ENCODE results near the gene NOP9.

Gene NOP9, protein sequence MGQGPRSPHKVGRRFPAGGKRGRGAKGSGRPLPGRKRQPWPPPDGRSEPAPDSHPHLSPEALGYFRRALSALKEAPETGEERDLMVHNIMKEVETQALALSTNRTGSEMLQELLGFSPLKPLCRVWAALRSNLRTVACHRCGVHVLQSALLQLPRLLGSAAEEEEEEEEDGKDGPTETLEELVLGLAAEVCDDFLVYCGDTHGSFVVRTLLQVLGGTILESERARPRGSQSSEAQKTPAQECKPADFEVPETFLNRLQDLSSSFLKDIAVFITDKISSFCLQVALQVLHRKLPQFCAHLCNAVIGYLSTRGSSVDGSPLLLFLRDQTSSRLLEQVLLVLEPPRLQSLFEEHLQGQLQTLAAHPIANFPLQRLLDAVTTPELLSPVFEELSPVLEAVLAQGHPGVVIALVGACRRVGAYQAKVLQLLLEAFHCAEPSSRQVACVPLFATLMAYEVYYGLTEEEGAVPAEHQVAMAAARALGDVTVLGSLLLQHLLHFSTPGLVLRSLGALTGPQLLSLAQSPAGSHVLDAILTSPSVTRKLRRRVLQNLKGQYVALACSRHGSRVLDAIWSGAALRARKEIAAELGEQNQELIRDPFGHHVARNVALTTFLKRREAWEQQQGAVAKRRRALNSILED

DNA sequence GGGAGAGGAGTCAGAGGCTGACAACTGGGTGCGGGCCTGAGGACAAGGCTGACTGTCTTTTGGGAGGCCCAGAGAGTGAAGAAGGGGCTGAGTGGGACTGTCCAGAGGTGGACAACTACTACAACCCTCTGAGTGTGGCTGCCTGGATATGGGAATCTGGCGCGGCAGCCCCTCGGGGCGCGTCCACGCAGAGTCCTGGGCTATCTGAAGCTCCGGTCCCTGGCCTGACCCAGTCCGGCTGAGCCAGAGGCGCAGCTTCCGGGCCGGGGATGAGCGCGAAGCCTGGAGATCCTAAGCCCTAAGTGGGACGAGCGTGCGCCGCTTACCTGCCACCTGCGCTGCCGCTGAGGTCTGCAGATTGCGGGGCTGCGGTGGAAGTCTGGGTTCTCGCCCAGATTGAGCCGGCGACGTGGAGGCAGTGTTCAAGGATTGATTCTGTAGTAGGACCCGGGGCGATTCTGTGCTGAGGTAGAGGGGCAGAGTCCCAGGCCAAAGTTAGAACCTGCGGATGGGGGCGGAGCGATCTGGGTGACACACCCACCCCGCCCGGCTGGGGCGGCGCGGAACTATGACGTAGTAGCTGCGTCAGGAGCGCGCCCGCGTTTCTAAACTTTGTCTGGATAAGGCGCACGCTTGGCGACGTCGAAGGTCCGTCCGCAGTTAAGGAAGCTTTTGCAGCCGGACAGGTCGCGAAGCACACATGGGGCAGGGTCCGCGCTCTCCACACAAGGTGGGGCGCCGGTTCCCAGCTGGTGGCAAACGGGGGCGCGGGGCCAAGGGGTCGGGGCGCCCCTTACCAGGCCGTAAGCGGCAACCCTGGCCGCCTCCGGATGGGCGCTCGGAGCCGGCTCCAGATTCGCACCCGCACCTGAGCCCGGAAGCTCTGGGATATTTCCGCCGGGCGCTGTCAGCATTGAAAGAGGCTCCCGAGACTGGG, at the start of gene NOP9, which contains the start of gene DHRS1:
Gene NOP9 (plus strand): TSS at position 596 of the 937 bp plus-strand sequence. CDS start 105 bp downstream, at position 701.
Gene DHRS1 (minus strand): TSS at position 526 of the 937 bp plus-strand sequence. CDS start 674 bp downstream, outside the sequence.
- peak; percentile 91 for DNase-seq

DNA sequence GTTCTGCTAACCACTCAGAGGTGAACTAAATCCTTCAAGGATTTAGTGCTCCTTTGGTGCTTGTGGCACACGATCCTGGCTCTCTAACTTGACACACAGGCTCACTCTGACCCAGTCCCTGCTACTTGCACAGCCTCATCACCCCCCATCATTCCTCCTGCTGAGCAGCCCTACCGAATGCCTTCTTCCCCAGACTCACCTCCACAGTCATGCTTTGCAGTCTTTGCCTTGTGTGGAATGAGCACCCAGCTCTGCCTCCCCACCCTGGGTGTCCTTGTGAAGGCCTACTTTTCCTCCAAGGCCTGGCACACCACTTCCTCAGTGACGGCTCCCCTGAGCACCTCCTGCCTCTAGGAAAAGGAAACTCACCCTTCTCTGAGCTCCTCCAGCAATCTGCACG, 49.3 kb upstream of the NOP9 start:
- DNase-seq = no peak

DNA sequence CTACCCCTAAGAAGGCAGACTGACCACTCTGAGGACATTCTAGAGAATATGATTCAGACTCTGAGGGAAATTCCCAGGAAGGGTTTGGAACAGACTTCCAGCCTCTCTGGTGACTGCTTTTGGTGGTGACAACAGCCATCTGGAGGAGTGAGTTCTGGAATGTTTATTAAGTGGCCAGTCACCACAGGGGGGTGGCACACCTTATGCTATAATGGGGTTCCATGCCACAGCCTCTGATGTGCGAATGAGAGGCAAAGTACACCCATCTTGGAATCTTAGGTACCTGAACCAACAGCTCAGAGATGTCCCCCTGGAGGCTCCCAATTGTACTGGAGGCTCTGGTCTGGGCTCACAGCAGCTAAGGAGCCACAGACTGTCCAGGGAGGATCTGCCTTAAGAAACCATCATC, 47.8 kb upstream of the NOP9 start:
- no peak for DNase-seq

DNA sequence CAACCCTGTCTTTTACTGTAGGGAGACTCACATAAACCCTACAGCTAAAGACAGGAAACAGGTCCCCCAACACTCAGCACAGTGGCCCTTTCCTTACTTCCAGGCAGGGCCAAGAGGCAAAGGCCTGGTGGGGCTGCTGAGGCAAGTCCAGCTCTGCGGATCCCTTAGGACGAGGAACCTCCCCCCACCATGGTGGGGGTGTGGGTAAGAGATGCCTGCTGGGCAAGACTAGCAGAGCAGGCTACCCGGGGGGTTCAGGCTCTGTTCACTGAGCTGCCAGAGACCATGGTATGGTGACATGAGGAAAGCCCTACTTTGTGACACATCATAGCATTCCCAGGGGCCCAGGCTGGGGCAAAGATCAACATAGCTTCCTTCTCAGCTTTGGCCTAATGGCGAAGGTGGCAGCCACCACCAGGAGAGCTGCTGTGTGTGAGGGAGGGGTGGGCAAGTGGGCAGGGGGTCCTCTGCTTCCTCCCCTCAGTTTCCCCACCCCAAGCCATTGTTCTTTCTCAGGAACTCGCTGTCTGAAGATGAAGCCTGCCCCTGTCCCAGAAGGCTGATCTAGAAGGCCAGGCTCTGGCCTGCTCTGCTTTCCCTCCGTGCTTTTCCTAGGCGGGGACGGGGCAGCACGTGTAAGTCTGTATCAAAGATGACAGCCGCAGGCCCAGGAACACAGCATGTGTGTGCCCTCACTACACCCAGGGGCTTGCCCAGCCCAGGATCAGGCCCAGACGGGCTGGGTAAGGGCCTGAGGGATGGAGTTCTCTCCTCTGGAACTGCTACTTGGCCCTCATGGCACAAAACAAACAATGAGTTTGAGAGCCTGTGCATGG, 47.1 kb upstream of the NOP9 start:
- DNase-seq = no peak

DNA sequence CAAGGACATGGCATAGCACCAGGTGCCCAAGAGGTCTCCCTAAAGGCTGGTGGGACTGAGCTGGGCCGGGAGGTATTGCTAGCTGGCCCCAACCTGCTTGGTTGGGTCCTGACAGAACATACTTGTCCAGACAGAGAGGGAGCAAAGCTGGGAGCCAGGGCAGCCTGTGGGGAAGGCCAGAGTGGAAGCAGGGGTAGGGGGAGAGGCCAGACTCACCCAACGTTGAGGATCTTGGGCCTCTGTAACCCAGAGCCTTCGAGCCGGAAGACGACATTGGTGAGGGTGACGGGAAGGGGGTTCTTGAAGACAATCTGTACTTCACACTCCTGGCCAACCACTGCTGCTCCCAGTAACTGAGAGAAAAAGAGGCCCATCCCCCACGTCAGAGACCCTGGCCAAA, 45.7 kb upstream of the NOP9 start:
- no peak for DNase-seq

DNA sequence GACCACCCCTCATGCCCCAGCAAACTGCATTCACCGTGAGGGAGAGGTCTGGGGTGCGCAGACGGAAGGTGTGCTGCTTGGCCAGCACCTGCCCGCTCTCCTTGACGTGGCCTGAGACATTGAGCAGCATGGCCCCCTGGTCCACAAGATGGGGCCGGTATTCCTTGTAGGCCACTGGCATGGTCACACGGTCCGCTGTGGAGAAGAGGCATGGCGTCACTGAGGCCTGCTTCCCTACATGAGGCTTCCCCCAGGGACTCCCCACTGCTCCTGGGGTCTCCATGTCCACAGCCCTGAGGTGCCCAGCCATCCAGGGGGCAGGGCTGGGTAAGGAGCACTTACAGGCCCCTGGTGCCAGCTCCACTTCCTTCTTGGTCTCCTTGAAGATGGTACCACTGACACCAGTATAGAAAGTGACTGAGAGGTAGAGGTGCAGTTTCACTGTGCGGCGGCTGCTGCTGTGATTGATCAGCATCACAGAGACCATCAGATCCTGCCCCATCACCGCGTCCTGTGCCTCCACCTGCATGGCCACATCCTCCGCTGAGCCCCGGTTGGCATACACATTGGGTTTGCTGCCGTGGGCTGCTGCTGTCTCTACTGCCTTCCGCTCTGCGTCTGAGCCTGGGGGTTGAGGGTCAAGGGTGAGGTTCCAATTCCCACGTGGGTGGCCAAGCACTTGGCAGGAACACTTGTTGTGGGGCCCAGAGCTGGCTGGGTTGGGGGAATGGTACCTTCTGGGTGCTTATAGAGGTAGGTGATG, 44.8 kb upstream of the NOP9 start:
- no peak for DNase-seq

DNA sequence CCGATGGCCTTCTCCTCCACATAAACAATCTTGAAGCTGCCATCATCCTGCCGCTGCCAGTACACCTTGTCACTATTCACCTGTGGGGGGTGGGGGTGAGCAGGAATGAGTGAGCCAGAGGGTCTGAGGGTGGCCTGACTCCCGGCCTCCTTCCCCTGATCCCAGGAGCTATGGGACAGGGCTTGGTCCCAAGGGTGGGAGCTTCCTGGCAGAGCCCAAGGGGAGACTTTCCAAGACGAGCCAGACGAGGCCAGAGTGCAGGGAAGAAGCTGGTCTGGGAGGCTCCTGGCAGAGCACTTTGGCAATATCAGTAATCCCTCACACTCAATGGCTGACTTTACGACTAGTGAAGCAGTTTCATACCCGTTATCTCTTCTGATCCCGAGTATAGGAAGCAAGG, 44.2 kb upstream of the NOP9 start:
- DNase-seq = no peak

DNA sequence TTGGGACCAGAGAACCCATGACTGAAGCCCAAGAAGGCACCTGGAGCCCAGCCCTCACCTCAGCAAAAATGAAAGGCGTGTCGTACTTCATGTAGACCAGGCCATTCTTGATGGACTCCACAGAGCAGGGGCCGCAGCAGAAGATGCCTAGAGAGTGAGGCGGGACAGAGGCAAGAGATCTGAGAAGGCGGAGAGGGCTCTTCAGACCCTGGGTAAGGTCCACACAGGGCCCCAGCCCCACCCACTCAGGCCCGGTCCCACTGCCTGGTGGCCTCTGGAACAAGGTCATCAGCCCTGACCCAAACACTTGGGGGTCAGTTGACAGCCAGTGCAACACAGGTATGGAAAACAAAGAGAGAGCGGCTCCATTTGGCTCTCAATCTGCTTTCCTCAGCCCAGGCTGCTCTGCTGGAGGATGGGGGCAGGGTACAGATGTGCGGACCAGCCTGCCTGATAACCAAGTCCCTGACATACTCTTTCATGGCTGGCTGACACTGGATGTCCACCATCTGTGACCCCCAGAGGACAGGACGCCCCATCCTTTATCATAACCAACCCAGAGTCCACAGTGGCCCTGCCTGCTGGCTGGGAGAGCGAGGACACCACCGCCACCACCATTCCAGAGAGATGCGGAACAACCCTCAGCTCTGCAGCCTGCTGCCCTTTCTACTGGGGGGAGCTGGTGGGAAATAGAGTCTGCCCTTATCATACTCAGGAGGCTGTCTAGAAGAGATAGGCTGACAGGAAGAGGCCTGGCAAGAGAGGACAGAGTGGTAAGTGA, 43.5 kb upstream of the NOP9 start:
- no peak for DNase-seq

DNA sequence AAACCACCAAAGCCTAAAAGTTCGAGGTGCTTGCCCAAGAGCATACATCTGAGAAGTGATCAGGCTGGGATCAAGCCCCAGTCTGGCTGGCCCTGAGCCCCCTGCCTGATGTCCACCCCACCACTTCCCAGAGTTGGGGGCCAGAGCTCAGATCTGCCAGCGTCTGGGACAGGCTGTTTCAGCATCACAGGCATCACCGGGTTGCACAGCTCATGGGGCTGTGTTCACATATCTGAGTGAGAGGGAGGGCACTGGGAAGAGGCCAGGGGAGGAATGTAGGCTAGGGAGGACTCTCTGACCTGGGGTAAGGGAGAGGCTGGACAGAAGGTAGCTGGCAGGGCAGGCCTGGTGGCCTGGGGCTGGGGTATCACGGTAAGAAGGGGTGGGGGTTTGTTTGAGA, 42.7 kb upstream of the NOP9 start:
- no peak for DNase-seq

DNA sequence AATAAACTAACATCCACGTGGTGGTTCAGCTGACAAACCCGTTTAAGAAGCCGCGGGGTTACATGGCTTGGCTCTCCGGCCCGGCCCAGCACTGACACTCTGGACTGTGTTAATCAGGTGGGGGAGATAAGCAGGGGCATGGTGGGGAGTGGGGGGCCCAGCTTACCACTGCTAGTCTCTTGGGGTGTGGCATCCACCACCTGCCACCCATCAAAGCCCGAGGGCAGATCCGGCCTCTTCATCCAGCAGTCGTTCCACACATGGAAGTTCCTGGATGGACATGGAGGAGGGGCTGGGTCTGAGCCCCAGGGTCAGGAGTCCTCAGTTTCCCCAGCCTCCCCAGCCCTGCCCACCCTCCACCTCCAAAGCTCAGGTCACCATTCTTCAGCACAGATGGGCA, 41.5 kb upstream of the NOP9 start:
- DNase-seq = no peak

DNA sequence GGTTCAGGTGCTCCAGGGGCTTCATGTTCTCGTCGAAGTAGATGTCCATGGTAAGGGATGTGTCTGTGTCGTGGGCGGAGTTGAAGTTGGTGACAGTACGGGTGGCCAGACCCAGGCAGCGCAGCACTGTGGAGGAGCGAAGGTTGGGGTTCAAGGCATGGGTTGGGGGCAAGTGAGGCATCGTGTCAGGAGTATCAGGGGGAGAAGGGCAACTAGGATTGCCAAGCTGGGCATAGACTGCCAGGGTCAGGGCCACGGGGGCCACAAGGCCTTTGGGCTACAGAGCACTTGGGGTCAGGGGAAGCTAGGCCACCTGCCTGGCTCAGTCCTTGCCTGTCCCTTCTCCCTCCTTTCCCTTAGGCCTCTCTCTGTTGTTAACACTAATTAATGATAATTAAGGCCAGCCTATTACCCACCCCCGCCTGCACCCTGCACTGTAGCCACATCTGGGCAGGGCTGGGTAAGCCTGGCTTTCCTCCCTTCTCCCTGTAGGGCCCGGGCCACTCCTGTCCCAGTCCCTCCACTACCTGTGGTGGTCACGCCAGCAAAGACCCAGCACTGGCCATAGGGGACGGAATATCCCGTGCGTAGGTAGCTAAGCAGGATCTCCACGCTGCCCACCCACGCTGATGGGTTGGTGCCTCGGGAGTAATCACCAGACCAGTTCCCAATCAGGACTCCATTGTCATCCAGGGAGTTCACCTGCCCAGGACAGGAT, 40.9 kb upstream of the NOP9 start:
- DNase-seq = no peak

DNA sequence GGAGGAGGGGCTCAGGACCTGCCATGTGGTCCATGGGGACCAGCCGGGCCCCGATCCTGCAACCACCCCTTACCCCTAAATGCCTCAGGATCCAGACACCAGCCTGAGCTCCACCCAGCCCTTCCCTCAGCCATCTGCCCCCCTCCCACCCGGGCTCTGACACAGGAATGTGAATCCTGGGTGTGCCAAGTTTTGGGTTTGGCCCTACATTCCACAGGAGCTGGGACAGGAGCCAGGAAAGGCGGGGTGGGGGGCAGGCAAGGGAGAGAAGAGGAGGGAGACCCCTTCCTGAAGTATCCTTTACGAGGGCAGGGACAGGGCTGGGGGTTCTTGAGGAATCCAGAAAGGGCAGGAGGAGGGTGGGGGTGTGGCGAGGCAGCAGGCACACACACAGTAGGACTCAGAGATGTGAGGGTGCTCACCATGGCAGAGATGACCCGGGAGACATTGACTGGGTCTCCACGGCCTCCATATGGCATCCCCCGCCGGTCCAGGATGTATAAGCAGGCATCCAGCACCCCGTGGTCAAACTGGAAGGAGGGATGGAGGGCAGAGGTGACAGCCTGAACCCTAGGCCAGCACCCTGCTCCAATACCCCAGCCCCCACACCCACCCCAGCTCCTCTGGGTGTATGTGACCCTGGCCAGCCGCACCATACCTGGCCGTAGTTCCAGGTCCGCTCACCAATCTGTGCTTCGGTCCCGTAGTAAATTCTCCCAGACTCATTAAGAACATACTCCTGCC, 40.2 kb upstream of the NOP9 start:
- DNase-seq = no peak

DNA sequence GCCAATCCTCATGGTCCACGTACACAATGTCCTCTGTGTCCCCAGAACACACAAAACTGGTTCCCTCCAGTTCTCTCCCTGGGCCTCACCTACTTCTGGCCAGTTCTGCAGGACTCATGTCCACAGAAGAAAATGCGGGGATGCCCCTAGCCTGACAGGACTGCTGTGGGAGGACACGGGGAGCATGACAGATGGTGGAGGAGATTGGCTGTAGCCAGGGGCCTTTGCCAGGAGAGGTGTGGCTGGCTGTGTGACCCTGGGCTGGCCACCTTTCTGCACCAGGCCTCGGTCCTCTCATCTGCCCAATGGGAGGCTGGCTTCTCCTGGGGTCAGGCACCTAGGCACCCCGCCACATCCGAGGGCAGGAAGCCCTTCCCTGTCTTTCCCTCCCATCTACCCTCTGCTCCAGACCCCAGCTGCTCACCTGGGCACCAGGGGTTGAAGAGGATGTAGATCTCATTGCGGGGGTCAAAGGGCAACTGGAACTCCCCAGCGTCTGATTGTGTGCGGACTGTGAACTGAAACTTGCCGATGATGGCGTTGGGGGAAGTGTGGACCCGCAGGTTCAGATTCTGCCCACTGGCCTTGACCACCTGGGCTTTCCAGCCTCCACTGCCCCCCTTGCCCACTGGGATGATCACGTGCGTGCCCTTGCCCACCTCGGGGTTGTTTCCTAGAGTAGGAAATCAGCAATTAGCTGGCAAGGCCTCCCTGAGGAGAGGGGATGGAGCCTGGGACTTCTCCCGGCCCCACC, 39.4 kb upstream of the NOP9 start:
- DNase-seq = no peak

DNA sequence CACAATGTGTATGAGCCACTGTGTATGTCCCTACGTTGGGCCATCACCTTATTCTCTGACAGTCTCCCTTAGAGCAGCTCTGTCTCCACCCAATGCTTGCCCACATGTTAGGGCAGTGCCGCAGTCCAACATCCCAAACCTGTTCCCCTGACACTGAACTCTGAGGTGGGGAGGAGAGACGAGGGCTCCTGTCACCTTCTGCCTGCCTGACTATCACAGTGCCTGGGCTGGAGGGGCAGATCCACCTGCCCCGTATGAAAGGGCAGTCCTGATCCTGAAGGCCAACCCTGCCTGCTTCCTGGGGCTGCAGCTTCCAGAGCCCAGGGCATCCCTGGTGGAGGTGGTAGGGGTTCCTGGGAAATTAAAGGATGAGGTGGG, 38.9 kb upstream of the NOP9 start:
- no peak for DNase-seq

DNA sequence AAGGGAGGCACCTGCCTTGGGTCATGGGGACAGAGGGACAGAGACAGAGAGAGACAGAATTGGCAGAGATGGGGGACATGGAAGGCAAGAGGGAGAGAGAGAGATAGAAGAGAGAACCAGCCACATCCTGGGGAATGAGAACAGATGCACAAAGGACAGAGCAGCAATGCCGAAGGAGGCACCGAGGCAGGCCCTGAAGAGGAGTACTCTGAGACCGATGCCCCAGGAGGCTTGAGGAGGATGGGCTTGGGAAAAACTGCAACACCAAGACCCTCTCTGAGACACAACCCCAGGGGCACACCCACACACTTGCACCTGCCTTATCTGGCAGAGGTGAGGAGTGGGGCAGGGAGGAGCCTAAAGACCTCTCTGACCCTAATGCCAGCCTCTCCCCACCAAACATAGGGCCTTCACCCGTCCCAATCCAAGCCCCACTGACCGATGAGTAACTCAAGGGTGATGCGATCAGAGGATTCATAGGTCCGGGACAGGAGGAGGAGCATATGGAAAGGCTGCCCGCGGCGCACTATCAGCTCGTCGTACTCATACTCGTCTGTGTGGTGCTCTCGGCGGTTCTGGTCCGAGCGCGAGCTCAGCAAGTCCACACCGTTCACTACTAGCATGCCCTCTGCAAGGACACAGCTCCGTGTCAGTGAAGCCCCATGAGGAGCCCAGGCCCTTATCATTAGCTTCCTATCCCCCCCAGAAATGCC, 38.2 kb upstream of the NOP9 start:
- no peak for DNase-seq

DNA sequence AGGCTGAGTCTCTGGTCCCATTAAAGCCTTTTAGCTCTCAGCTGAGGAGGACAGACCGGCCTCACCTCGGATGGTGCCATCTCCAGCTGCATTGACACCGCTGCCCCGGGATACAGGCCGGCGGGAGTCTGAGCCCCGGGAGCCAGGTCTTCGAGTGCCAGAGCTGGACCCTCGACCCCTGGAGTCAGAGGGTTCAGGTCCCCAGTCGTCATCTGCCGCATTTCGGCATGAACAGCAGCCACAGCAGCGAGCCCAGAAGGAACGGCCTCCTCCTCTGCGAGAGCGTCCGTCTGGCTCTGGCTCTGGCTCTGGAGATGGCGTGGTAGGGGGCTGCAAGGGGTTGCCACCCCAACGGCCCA, 37.7 kb upstream of the NOP9 start:
- DNase-seq = no peak

DNA sequence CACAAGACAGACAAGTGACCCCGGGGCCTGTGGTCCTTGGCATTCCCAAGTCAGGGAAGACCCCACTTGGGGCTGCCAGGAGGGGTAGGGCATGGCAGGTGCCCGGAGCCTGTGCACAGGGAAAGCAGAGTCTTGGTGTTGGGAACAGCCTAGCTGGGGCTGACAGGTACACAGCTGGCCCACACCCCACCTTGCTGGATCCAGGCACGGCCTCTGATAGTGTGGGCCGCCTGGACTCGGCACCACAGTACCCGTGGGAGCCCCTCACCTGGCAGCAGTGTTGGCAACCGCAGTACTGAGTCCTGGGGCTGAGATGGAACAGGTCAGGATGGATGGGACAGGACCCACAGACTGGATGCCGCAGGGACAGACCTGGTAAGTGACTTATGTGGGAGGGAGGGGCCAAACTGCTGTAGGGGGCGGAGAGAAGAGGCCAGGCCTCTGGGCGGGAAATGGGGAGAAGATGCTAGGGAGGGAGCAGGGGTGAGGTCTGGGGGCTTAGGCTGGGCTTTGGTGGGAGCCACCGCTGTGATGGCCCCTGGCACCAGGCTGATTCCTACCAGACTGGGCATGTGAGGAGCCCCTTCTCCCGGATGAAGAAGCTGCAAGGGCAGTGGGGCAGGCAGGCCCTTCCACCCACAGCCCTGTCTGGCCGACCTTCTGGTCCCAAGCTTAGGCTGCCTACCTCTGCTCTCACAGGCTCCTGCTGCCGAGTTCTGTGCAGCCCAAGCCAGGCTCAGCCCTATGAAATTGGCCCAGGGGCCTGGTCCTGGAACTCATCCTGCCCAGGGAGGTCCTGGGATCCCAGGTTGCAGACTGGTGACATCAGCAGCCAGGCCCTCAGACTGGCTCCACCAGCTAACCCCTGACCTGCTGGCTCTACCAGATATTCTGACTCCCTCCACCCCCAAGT, 36.6 kb upstream of the NOP9 start, which contains the start of gene TGM1:
Gene TGM1 (minus strand): TSS at position 357 of the 913 bp plus-strand sequence. CDS start 825 bp downstream, outside the sequence.
- no peak for DNase-seq

All from RPMI8226 (cell line).